Thyroid gland (tissue), 4 donors: Measurements from ENCODE around the gene LPP.

Experiments
- POLR2A ChIP-seq, 2 donors: fragments of 450-650 bp; IDR thresholded peaks; one replicate each; pipeline ENCODE4 v1.6.1; 2017; ENCODE audit warnings: antibody characterized with exemption in 2 of 2, mild to moderate bottlenecking in 2 of 2, moderate library complexity in 1 of 2
- TF ChIP-seq, protein P1 (sequence below), 6 experiments: fragments of 200-600 bp in 3 of 6; fragments of 450-650 bp in 3 of 6; sonication (generic) in 3 of 6; IDR thresholded peaks; one replicate each; pipeline ENCODE4 v1.5.1; 2016 to 2019; ENCODE audit warnings: antibody characterized with exemption in 6 of 6, mild to moderate bottlenecking in 2 of 6, inconsistent platforms in 1 of 6, moderate library complexity in 1 of 6

- TF ChIP-seq POLR2A (IDR thresholded peaks at IDR 0.05), result no peak
- TF ChIP-seq, protein P1, sequence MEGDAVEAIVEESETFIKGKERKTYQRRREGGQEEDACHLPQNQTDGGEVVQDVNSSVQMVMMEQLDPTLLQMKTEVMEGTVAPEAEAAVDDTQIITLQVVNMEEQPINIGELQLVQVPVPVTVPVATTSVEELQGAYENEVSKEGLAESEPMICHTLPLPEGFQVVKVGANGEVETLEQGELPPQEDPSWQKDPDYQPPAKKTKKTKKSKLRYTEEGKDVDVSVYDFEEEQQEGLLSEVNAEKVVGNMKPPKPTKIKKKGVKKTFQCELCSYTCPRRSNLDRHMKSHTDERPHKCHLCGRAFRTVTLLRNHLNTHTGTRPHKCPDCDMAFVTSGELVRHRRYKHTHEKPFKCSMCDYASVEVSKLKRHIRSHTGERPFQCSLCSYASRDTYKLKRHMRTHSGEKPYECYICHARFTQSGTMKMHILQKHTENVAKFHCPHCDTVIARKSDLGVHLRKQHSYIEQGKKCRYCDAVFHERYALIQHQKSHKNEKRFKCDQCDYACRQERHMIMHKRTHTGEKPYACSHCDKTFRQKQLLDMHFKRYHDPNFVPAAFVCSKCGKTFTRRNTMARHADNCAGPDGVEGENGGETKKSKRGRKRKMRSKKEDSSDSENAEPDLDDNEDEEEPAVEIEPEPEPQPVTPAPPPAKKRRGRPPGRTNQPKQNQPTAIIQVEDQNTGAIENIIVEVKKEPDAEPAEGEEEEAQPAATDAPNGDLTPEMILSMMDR (IDR thresholded peaks at IDR 0.05), result no peak
Observed at GRCh38 chr3:188900421-188900951, 746.5 kb downstream of the LPP start.
